Lower leg skin (tissue), 3 donors: ENCODE data around the gene SLC27A6.

Source experiments
- CTCF ChIP-seq, 3 donors: fragments of 450-650 bp; IDR thresholded peaks; one replicate each; pipeline ENCODE4 v1.5.1; 2016; ENCODE audit warnings: antibody characterized with exemption in 3 of 3, mild to moderate bottlenecking in 3 of 3, moderate library complexity in 2 of 3
- POLR2A ChIP-seq, 2 donors: fragments of 450-650 bp; IDR thresholded peaks; one replicate each; pipeline ENCODE4 v1.6.1; 2016 to 2017; ENCODE audit warnings: antibody characterized with exemption in 2 of 2, mild to moderate bottlenecking in 1 of 2, moderate library complexity in 1 of 2

DNA sequence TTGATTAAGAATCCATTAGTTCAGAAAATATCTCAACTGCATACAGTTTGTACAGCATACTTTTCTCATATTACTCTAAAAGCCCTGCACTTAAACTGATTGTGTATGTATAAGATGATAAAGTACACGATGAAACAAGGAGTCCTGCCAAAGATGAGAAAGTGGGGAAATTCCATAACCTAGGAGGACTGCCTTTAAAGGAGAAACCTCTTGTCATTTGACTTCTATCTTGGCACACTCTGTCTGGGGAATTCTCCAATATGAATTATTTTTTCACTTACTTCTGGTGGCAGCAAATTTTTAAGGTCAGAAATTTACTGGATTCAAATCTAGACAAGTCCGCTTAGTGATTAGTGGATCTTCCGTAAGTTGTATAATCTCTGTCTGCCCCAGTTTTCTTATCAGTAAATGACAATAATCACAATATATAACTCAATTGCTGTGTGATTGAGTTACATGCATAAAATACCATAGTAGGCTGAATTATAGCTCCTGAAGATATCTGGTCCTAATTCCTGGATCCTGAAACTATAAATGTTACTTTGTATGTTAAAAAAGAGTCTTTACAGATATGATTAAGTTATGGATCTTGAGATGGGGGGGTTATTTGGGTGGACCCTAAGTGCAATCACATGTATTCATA, 112.3 kb downstream of the SLC27A6 start:
- TF ChIP-seq CTCF (IDR thresholded peaks at IDR 0.05) (no peak), POLR2A (IDR thresholded peaks at IDR 0.05) (no peak)
